ENCODE measurements around the gene UTP4.

The UTP4 gene

GRCh38 chr16:69132424-69133252, at the start of gene UTP4, which contains the start of gene CHTF8:
TSS of gene UTP4 (plus strand) at chr16:69132649. CDS start at chr16:69133460, 811 bp downstream.
TSS of gene CHTF8 (minus strand) at chr16:69132588. CDS start at chr16:69121458, 11,130 bp downstream.
- DNase-seq: peak; percentile 90

GRCh38 chr16:69083306-69083941, 49.0 kb upstream of the UTP4 start:
- DNase-seq: no peak

- DNase-seq: no peak
These were observed 48.2 kb upstream of the UTP4 start for GRCh38 chr16:69084289-69084688.

GRCh38 chr16:69085032-69085695, 47.3 kb upstream of the UTP4 start:
- no peak for DNase-seq

DNA sequence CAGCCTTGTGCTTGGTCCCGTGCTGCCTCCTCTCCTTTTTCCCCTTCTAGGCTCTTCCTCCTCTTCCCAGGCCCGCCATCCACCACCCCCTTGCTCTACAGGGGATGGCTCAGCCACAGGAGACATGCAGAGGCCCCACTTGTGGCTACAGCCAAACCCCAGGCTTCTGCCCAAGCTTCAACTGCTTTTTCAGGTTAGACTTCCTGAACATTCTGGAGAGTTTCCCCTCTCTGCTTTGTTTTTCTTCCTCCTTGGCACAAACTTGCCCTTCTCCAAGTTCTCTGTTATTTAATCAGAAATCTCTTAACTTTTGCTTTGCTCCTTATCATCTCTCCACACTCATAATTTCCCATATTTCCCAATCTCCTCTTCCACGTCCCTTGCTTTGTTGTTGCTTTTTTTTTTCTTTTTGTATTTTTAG, 45.3 kb upstream of the UTP4 start:
- no peak for DNase-seq

DNA sequence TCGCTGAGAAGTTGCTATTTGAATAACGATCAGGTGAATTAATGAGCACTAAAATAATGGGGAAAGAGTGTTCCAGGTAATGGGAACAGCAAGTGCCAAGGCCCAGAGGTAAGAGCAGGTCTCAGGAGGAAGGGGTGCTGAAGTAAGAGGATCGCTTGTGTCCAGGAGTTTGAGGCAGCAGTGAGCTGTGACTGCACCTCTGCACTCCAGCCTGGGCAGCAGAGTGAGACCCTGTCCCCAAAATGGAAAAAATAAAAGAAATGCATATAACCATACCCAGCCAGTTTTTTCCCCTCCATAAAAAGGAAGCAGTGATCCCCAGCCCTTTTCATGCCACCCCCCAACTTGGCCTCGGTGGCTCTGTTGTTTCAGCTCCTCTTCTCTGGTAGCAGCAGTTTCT, 43.8 kb upstream of the UTP4 start:
- DNase-seq: no peak

DNA sequence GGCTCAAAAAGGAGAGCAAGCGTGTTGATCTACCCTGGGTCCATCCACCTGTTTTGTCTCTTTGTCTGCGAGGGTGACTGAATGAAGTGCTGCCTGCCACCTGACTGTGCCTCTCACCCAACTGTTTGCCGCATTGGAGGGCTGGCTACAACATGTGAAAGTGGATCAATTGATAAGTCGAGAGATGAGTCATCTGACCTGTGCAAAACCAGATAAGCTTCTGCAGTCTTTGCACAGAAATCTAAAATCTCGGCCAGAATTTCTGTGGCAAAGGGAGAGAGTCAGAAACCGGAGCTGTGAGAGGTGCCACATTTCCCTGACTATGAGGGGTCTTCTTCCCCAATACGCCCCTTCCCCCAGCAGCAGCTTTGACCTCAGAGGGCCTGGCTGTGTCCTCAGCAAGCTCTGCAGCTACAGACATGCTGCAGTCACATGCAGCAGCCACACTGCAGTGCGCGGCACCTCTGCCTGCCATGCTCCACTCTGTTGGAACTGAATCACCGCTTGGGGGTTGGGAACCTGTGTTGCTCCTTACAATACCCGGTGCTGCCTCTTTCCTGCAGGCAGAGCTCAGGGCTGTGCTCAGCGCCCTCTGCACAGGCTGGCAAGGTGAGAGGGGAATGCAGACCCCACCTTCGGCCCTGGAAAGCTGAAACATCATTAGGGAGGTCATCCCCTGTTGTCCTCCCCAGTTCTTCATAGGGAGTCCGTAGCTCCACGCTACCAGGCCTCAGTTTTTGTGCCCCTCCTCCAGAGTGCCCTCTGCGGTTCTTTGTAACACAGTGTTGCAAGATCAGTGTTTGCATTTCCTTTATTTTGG, 43.1 kb upstream of the UTP4 start:
- DNase-seq: no peak

GRCh38 chr16:69093974-69094373, 38.5 kb upstream of the UTP4 start:
- no peak for DNase-seq

- DNase-seq: peak; percentile 21
These were observed 37.9 kb upstream of the UTP4 start for GRCh38 chr16:69094501-69094900.

DNA sequence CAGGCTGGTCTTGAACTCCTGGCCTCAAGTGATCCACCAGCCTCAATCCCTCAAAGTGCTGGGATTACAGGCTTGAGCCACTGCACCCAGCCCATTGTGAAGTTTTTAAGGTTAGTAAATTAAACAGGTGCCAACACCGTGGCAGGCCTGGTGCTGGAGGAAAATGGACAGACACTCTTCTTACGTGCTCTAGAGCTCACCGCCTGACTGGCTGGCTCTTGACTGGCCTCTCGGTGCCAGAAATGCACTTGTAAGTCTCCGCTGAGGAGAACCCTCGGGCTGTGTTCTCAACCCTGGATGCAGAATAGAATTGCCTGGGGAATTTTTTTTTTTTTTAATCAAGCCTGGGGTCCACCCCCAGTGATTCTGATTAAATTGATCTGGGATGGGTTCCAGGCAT, 37.3 kb upstream of the UTP4 start:
- no peak for DNase-seq

- DNase-seq: no peak
These were observed 32.3 kb upstream of the UTP4 start for GRCh38 chr16:69100071-69100691.

- peak; percentile 49 for DNase-seq
These were observed 26.7 kb upstream of the UTP4 start, which contains the start of gene HAS3 for GRCh38 chr16:69105501-69106361. TSS of gene HAS3 (plus strand) at chr16:69105653. CDS start at chr16:69109396, 3,743 bp downstream.

DNA sequence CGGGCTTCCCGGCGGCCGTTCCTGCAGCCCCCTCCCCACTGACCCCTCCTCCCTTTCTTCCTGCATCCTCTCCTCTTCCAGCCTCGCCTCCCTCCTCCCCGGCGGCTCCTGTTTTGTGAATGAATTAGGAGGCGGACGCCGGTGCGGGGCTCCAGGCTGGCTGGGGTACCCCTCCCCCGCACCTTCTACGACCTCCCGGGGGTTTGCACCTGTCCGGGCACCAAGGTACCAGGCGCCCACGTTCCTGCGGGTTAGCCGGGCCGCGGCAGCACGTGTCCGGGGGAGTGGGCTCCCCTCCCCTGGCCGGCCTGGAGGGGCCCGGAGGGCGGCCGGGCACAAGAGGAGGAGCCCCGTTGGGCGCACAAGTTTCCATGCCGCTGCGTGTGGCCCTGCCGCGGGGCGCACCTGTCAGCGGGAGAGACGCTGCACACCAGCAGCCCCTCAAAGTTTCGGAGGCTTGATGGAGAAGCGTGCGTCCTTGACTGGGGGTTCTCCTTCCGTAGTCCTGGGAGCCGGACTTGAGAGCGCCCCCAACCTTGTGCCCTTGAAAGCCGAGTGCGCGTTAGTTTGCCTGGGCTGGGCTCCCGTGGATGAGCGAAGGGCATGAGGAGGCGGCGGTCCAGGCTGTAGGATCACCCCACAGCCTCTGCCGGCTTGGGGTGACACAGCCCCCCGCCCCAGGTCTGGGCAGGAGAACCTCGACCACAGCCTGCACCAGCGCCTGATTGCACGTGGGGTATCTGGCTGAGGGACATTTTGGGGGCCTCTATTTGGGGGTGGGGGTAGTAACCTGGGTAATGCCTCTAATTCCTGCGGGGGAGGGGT, 25.7 kb upstream of the UTP4 start:
- no peak for DNase-seq

DNA sequence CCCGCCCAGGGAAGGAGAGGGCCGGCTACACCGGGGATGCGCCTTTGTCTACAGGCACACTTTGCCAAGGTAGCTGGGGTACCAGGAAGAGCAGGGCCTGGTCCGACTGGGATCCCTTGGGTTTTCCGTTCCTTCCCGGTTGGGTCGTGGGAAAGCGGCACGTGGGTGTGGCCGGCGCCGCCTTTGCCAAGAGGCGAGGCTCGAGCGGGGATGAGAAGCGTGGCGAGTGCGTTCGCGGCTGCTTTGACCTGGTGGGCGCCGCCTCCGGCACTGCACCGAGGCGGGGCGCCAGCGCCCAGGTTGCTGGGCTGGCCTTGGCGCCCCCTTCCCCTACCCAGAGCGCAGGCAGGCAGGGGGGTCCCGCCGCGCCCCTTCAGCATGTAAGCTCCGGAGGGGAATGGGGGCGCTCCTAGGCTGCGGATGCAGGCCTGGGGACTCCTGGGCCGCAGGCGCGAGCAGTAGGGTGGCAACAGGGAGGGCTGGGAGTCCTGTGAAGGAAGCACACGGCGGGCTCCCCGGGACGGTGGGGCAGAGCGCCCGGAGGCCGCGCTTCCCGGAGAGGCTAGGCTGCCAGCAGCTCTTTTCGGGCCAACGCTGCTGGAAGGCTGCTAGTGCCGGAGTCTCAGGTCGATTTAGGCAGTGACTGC, 25.0 kb upstream of the UTP4 start:
- DNase-seq: no peak

GRCh38 chr16:69108064-69108904, 24.2 kb upstream of the UTP4 start:
- no peak for DNase-seq

DNA sequence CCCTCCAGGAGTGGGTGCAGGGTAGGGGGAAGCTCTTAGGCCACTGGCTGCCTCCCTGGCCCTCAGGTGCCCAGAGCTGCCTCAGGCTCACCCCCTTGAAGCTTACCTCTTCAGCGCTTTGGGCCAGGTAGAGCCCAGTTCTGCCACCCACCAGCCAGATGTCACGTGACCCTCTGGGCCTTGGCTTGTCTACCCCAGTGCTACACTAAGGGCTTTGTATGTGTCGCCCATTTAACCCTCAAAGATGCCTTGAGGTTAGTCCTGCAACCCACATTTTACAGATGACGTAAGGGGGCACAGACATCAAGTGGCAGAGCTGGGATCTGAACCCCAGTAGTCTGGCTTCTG, 23.6 kb upstream of the UTP4 start:
- DNase-seq: no peak

DNA sequence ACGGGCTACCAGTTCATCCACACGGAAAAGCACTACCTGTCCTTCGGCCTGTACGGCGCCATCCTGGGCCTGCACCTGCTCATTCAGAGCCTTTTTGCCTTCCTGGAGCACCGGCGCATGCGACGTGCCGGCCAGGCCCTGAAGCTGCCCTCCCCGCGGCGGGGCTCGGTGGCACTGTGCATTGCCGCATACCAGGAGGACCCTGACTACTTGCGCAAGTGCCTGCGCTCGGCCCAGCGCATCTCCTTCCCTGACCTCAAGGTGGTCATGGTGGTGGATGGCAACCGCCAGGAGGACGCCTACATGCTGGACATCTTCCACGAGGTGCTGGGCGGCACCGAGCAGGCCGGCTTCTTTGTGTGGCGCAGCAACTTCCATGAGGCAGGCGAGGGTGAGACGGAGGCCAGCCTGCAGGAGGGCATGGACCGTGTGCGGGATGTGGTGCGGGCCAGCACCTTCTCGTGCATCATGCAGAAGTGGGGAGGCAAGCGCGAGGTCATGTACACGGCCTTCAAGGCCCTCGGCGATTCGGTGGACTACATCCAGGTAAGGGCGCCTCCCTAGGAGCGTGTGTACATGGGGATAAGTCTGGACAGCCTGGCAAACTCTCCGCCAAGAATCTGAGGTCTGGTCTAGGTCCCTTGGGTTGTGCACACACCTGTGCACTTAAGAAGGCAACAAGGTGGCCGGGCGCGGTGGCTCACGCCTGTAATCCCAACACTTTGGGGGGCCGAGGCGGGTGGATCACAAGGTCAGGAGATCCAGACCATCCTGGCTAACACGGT, 22.8 kb upstream of the UTP4 start:
- no peak for DNase-seq

GRCh38 chr16:69110406-69110805, 22.0 kb upstream of the UTP4 start:
- DNase-seq: no peak
